BLaER1 treated with 17β-estradiol and CSF1 and Interleukin-3, amounts not matched to agents 10 nM and 100 nM (cell line): ENCODE results near the gene CHTF18.
"Not testable (repeated sequence)": the region's sequence is repeated elsewhere in the genome, so short reads cannot be mapped to it uniquely, and the experiment has no call there.

ENCODE experiments used
- H3K27ac ChIP-seq, 11 experiments: shearing (Covaris generic); formaldehyde crosslinking; 2 replicates each; pipeline ENCODE4 v1.8.1; 2022
- H3K27me3 ChIP-seq, 11 experiments: shearing (Covaris generic); formaldehyde crosslinking; 2 replicates each; pipeline ENCODE4 v1.8.1; 2022
- H3K36me3 ChIP-seq, 11 experiments: shearing (Covaris generic); formaldehyde crosslinking; 2 replicates each; pipeline ENCODE4 v1.8.1; 2022
- H3K4me1 ChIP-seq, 10 experiments: shearing (Covaris generic); formaldehyde crosslinking; 2 replicates each; pipeline ENCODE4 v1.8.1; 2022
- H3K4me2 ChIP-seq, 11 experiments: shearing (Covaris generic); formaldehyde crosslinking; 2 replicates each; pipeline ENCODE4 v1.8.1; 2022
- H3K4me3 ChIP-seq, 10 experiments: shearing (Covaris generic); formaldehyde crosslinking; 2 replicates each; pipeline ENCODE4 v1.8.1; 2022
- H3K9ac ChIP-seq, 11 experiments: shearing (Covaris generic); formaldehyde crosslinking; 2 replicates each; pipeline ENCODE4 v1.8.1; 2022
- H3K9me3 ChIP-seq, 11 experiments: shearing (Covaris generic); formaldehyde crosslinking; replicated peaks in 1 of 11; 2 replicates each; pipeline ENCODE4 v1.8.1; 2022
- H4K20me1 ChIP-seq, 11 experiments: shearing (Covaris generic); formaldehyde crosslinking; 2 replicates each; pipeline ENCODE4 v1.8.1; 2022
- Cebpa-rat ChIP-seq, 11 experiments: shearing (Covaris generic); IDR thresholded peaks; 2 replicates each; pipeline ENCODE4 v1.8.1; 2022

The CHTF18 gene

DNA sequence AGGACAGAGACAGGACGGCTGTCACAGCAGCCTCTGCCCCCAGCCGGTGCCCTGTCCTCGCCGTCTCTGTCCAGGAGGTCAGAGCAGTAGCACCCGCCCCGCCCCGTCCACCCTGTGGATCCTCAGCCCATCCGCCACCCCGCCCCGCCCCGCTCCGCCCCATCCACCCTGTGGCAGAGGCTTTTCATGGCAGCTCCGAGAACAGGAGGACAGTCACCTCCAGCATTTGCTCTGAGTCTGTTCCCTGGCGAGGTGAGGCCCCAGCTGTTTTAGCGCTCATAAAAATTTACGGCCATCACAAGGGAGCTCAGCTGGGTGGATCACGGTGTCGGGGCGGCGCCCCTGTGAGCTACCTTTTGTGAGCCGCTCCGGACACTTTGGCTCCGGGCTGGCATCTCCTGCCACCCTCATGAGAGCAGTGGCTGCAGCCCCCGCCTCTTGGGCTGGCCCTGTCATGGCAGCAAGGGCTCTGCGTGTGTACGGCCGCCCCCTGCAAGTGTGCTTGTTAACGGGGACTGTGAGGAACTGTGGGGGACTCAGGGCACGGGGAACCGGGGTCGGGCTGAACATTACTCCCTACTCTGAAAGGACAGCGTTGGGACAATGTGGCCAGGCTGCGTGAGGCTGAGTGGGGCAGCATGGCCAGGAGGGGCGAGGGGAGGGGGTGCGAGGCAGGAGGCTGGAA lies 44.4 kb downstream of the CHTF18 start:
- Histone ChIP-seq H4K20me1 (no peaks in the 10 kb centered on the region), H3K4me2 (no peak overlapping the region), H3K9me3 (peaks cover 24 to 40% (median 32%) of the 10 kb centered on the region in 11 experiments), H3K27ac (no peak overlapping the region), H3K27me3 (peaks cover 0 to 11% (median 0%) of the 10 kb centered on the region in 11 experiments; a peak in 6 of 22 replicates), H3K4me1 (peaks cover 19 to 56% (median 40%) of the 10 kb centered on the region in 10 experiments), H3K36me3 (peaks cover 0 to 3% (median 0%) of the 10 kb centered on the region in 11 experiments; a peak in 1 of 22 replicates), H3K9ac (no peak overlapping the region), H3K4me3 (no peak overlapping the region)
- TF ChIP-seq Cebpa-rat (IDR thresholded peaks at IDR 0.05) = no peak

DNA sequence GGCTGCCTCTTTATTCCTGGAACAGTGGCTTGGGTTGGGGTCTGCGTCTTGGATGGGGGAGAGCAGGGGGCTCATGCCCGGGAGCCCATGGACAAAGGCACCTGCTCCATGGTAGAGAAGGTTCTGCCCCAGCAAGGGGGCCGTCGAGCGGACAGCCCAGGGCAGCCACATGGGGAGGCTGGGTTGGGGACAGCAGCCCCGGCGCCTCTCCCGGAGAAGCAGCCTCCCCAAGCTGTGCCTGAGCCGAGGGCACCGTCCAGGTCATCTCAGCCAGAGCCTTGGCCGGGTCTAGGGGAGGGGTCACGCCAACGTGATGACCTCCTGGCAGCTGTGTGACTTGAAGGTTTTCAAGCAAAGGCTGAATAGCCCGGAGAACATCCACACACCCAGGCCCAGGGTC lies 45.0 kb downstream of the CHTF18 start:
- no peak overlapping the region for H3K4me3 ChIP-seq
- H3K36me3 ChIP-seq = peaks cover 0 to 3% (median 0%) of the 10 kb centered on the region in 11 experiments; a peak in 1 of 22 replicates
- TF ChIP-seq Cebpa-rat (IDR thresholded peaks at IDR 0.05) = no peak
- peaks cover 24 to 44% (median 33%) of the 10 kb centered on the region in 11 experiments for H3K9me3 ChIP-seq
- H3K4me2 ChIP-seq = no peak overlapping the region; a peak in 1 of 22 replicates
- H4K20me1 ChIP-seq = no peaks in the 10 kb centered on the region
- H3K27me3 ChIP-seq = peaks cover 0 to 11% (median 0%) of the 10 kb centered on the region in 11 experiments; a peak in 6 of 22 replicates
- no peak overlapping the region for H3K27ac ChIP-seq
- no peak overlapping the region for H3K9ac ChIP-seq
- peaks cover 19 to 50% (median 34%) of the 10 kb centered on the region in 10 experiments for H3K4me1 ChIP-seq

DNA sequence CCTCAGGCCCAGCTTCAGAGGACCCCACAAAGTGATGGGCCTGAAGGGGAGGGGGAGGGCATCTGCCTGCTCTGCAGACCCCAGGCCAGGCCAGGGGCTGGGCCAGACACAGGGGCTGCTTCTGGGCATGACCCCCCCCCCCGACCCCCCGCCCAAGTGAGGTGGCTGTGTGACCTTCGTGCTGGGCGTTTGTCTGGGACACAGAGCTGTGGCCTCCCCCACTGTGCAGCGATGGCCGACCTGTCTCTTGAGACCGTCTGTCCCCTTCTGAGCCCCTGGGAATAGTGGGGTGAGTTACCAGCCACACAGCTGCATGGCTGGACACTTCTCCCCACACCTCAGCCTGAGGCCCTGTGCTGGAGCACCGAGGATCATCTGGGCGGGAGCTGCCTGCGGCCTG lies 47.0 kb downstream of the CHTF18 start:
- TF ChIP-seq Cebpa-rat (IDR thresholded peaks at IDR 0.05) = no peak
- Histone ChIP-seq H4K20me1 (no peaks in the 10 kb centered on the region), H3K4me1 (peaks cover 17 to 45% (median 27%) of the 10 kb centered on the region in 10 experiments), H3K9ac (no peak overlapping the region), H3K9me3 (peaks cover 24 to 44% (median 33%) of the 10 kb centered on the region in 11 experiments), H3K4me3 (no peak overlapping the region), H3K27me3 (peaks cover 0 to 6% (median 0%) of the 10 kb centered on the region in 11 experiments; a peak in 6 of 22 replicates), H3K4me2 (no peak overlapping the region), H3K27ac (no peak overlapping the region), H3K36me3 (peaks cover 0 to 3% (median 0%) of the 10 kb centered on the region in 11 experiments; a peak in 1 of 22 replicates)

DNA sequence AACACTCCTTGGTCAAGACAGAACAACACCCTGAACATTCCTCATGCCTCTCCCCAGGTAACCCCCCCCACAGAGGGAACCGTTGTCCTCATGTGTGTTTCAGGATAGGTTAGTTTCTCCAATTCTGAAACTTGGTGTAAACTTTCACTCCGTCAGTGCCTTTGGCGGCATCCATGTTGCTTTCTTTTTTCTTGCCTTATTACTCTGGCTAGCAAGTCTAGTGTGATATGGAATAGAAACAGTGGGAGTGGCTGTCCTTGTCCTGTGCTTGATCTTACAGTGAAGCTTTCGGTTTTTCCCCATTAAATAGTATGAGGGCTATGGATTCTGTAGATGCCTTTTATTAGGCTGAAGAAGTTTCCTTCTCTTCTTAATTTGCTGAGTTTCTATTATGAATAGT lies 47.8 kb downstream of the CHTF18 start:
- Histone ChIP-seq H3K9me3 (peaks cover 24 to 44% (median 33%) of the 10 kb centered on the region in 11 experiments), H3K4me3 (no peak overlapping the region), H4K20me1 (no peaks in the 10 kb centered on the region), H3K27me3 (no peaks in the 10 kb centered on the region), H3K36me3 (peaks cover 0 to 3% (median 0%) of the 10 kb centered on the region in 11 experiments; a peak in 1 of 22 replicates), H3K4me2 (no peak overlapping the region), H3K9ac (no peak overlapping the region), H3K4me1 (peaks cover 8 to 45% (median 26%) of the 10 kb centered on the region in 10 experiments), H3K27ac (no peak overlapping the region)
- no peak for TF ChIP-seq Cebpa-rat (IDR thresholded peaks at IDR 0.05)

DNA sequence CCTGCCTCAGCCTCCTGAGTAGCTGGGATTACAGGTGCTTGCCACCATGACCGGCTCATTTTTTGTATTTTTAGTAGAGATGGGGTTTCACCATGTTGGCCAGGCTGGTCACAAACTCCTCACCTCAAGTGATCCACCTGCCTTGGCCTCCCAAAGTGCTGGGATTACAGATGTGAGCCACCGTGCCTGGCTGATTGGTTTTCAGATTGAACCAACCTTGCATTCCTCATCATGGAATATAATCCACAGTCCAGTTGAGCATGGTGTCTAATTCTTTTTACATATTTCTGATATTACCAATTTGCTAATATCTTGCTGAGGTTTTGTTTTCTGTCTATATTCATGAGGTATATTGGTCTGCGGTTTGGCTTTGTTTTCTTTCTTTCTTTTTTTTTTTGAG lies 48.4 kb downstream of the CHTF18 start:
- H3K4me3 ChIP-seq, H4K20me1 ChIP-seq, H3K27ac ChIP-seq, H3K36me3 ChIP-seq, H3K27me3 ChIP-seq, H3K9ac ChIP-seq, H3K4me2 ChIP-seq: not testable (repeated sequence)
- Histone ChIP-seq H3K9me3 (peaks cover 24 to 44% (median 33%) of the 10 kb centered on the region in 11 experiments), H3K4me1 (peaks cover 6 to 45% (median 26%) of the 10 kb centered on the region in 10 experiments)

DNA sequence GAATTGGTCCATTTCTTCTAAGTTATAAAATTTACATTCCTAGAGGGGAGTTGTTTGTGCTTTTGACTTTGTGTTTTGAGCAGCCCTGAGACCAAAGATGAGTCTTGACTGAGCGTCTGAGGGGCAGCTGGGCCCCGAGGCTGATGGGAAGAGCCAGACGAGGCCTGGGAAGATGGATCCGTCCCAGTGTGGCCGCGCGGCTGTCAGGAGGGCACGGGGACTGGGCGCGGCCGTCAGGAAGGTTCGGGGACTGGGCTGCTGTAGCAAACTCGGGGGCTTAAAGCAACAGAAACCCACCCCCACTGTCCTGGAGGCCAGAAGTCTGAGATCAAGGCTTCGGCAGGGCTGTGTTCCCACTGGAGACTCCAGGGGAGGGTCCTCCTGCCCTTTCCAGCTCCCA lies 50.3 kb downstream of the CHTF18 start:
- Histone ChIP-seq H3K4me3 (no peak overlapping the region), H3K4me1 (peaks cover 12 to 53% (median 38%) of the 10 kb centered on the region in 10 experiments), H3K36me3 (peaks cover 0 to 3% (median 0%) of the 10 kb centered on the region in 11 experiments; a peak in 1 of 22 replicates), H3K9me3 (peaks cover 24 to 43% (median 33%) of the 10 kb centered on the region in 11 experiments), H3K4me2 (no peak overlapping the region), H3K27me3 (no peaks in the 10 kb centered on the region), H3K27ac (no peak overlapping the region), H4K20me1 (no peaks in the 10 kb centered on the region), H3K9ac (no peak overlapping the region)
- no peak for TF ChIP-seq Cebpa-rat (IDR thresholded peaks at IDR 0.05)

DNA sequence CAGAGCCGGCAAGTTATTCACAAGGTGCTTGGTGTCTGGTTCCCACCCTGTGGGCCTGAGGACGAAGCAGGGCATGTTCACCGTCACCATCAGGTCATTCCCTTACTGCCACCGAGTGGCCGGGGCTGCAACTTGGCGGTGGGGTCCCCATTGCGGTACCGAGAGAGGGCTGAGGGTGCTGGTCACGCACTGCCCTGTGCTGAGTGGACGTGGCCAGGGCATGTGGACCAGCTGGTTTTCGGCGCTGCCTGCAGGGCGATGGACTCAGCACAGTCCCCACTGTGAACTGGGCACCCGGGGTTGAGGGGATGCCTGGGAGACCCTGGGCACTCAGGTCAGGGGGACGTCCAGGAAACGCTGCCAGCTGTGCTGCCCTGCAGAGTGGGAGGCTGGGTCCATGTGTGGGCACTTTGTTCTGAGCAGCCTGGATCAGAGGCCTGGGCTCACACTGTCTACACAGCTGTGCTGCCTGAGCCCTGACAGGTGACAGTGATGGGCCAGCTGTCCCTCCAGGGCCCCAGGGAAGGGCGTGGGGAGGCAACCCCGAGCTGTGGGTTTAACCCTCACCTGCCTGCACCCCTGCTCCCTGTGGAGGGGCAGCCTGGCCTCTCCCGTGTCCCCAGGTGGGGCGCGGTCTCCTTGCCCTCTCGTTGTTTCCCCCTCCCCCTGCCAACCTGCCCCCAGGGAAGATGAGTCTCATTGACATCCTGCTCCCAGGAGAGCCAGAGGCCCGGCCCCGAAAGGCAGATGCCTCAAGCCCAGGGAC lies 51.4 kb downstream of the CHTF18 start:
- Histone ChIP-seq H3K4me1 (peaks cover 13 to 53% (median 41%) of the 10 kb centered on the region in 10 experiments), H3K27ac (no peak overlapping the region), H4K20me1 (no peaks in the 10 kb centered on the region), H3K4me2 (peak overlapping the region in 8 of 11 experiments; percentile 42 to 90 (median 78); a peak in 15 of 22 replicates), H3K36me3 (peaks cover 0 to 3% (median 0%) of the 10 kb centered on the region in 11 experiments; a peak in 1 of 22 replicates), H3K9me3 (peaks cover 24 to 35% (median 29%) of the 10 kb centered on the region in 11 experiments), H3K9ac (peak overlapping the region in 5 of 11 experiments; percentile 12 to 48 (median 44); a peak in 4 of 22 replicates), H3K4me3 (no peak overlapping the region), H3K27me3 (peaks cover 4 to 10% (median 5%) of the 10 kb centered on the region in 11 experiments; a peak in 17 of 22 replicates)
- TF ChIP-seq Cebpa-rat (IDR thresholded peaks at IDR 0.05) = no peak

DNA sequence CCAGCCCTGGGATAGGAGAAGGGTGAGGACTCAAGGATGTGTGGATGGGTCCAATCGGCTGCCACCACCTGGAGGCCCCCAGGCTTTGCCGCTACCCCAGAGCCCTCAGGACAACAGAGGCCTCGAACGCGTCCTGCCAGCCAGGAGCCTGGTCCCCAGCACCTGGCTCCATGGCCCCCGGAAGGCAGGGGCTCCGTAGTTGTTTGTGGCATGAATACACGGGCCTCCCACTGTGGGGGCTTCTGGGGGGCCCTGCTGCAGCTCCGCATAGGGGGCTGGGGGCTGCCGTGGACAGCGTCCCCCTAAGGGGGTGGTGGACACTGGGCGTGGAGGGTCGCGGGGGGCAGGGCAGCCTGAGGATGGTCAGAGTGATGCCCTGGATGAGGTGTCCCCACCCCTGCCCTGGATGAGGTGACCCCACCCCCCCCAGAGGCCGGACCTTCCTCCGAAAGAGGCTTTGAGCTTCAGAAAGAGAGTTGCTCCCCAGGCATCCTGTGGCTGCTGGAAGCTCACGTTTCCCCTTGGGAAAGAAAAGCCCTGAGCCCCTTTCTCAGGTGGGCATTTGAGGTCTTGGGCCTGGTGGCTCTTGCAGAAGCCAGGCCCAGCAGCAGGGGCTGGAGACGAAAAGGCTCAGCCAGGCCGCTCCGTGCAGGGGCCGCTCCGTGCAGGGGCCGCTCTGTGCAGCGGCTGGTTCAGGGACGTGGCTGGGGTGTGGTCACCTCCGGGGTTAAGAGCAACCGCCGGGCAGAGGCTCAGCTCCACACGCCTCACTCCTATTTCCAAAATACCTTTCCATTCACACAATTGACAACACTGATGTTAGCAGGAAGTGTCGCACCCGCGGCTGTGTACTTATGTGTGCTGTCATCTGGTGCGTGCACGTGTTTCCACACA lies 52.4 kb downstream of the CHTF18 start:
- H4K20me1 ChIP-seq = no peaks in the 10 kb centered on the region
- H3K4me3 ChIP-seq = no peak overlapping the region
- H3K9me3 ChIP-seq = peaks cover 17 to 27% (median 20%) of the 10 kb centered on the region in 11 experiments
- H3K27me3 ChIP-seq = peaks cover 6 to 20% (median 14%) of the 10 kb centered on the region in 11 experiments; a peak in 18 of 22 replicates
- peak overlapping the region in 1 of 11 experiments; percentile 63; a peak in 1 of 22 replicates for H3K27ac ChIP-seq
- peaks cover 23 to 62% (median 51%) of the 10 kb centered on the region in 10 experiments for H3K4me1 ChIP-seq
- TF ChIP-seq Cebpa-rat (IDR thresholded peaks at IDR 0.05) = no peak
- peak overlapping the region in 6 of 11 experiments; percentile 12 to 48 (median 46); a peak in 6 of 22 replicates for H3K9ac ChIP-seq
- H3K4me2 ChIP-seq = peak overlapping the region in 10 of 11 experiments; percentile 60 to 90 (median 76); a peak in 18 of 22 replicates
- H3K36me3 ChIP-seq = peaks cover 0 to 3% (median 0%) of the 10 kb centered on the region in 11 experiments; a peak in 1 of 22 replicates
